Natural killer cell (primary cell): ENCODE data around the gene AFG3L2. TPM values are rescaled to one million over a fixed set of nuclear protein-coding genes. Genes with fewer than 3 reads are reported as not detected.

ENCODE experiments used
- ATAC-seq, 3 donors: fragments of 150-1000 bp in 2 of 3; fragments of 200-7000 bp in 1 of 3; cut with Tn5 transposase; 1 replicate in 1 of 3; 2 replicates in 2 of 3; pipeline ENCODE4 v1.10.0; 2021; ENCODE audit warnings: mild to moderate bottlenecking in 2 of 3, moderate library complexity in 2 of 3
- DNase-seq, 2 donors: peaks; one replicate each; pipeline versions ENCODE4 v3.0.0 to v3.0.0-alpha.2; 2013 to 2021; ENCODE audit warnings: mixed read lengths in 1 of 2
- H3K27ac ChIP-seq: one replicate; pipeline ENCODE4 v1.5.1; 2013; ENCODE audit warnings: mild to moderate bottlenecking, low read length
- H3K27me3 ChIP-seq: one replicate; pipeline ENCODE4 v1.6.1; 2013; ENCODE audit warnings: low read length; ENCODE audit not compliant: control insufficient read depth, insufficient read depth
- H3K36me3 ChIP-seq: one replicate; pipeline ENCODE4 v1.6.1; 2013; ENCODE audit warnings: low read length; ENCODE audit not compliant: control insufficient read depth, insufficient read depth
- H3K4me1 ChIP-seq: one replicate; pipeline ENCODE4 v1.6.1; 2013; ENCODE audit warnings: low read length; ENCODE audit not compliant: control insufficient read depth, insufficient read depth
- H3K4me3 ChIP-seq: one replicate; pipeline ENCODE4 v1.5.1; 2013; ENCODE audit warnings: low read length
- H3K9me3 ChIP-seq: one replicate; pipeline ENCODE4 v1.6.1; 2013; ENCODE audit warnings: low read length; ENCODE audit not compliant: control insufficient read depth, insufficient read depth
- H3K27ac Mint-ChIP-seq, 2 donors: one replicate each; pipeline ENCODE4 v1.8.0; 2022; ENCODE audit warnings: mild to moderate bottlenecking in 2 of 2, mixed read lengths in 2 of 2, moderate library complexity in 1 of 2
- H3K27me3 Mint-ChIP-seq, 2 donors: one replicate each; pipeline ENCODE4 v1.8.0; 2022; ENCODE audit warnings: low read depth in 2 of 2, mixed read lengths in 2 of 2
- H3K36me3 Mint-ChIP-seq: one replicate; pipeline ENCODE4 v1.8.0; 2022; ENCODE audit warnings: mixed read lengths
- H3K4me1 Mint-ChIP-seq, 2 donors: one replicate each; pipeline ENCODE4 v1.8.0; 2022; ENCODE audit warnings: mixed read lengths in 2 of 2
- H3K4me3 Mint-ChIP-seq: one replicate; pipeline ENCODE4 v1.8.0; 2022; ENCODE audit warnings: mild to moderate bottlenecking, moderate library complexity, mixed read lengths
- H3K9me3 Mint-ChIP-seq, 2 donors: one replicate each; pipeline ENCODE4 v1.8.0; 2022; ENCODE audit warnings: mixed read lengths in 2 of 2
- CTCF ChIP-seq: fragments of 200-600 bp; IDR thresholded peaks from one replicate; pipeline ENCODE4 v1.8.0; 2022; ENCODE audit warnings: antibody characterized with exemption
- WGBS: methylation state at CpG from one replicate; pipeline ENCODE4 v1.1.7; 2013; ENCODE audit warnings: missing lambda C conversion rate; ENCODE audit not compliant: insufficient coverage; 5-methylcytosine and 5-hydroxymethylcytosine counted together
- intact Hi-C: fragments of 100-400 bp; cut with micrococcal nuclease; formaldehyde crosslinking; loops from one replicate; pipeline ENCODE4 v1.14.2; 2022
- total RNA-seq, 4 donors: library from RNA; stranded (reverse); fragments of 120-200 nt in 1 of 4; gene quantifications; one replicate each; pipeline versions ENCODE4 v1.2.3 to v1.2.4, GENCODE V29; 2013 to 2022

The AFG3L2 gene
- total RNA-seq, 3 donors from 2014 or later (not counting 1 experiment from before 2014, with no cell fraction given), result 31.9 to 36.4 (median 35.9) TPM

DNA sequence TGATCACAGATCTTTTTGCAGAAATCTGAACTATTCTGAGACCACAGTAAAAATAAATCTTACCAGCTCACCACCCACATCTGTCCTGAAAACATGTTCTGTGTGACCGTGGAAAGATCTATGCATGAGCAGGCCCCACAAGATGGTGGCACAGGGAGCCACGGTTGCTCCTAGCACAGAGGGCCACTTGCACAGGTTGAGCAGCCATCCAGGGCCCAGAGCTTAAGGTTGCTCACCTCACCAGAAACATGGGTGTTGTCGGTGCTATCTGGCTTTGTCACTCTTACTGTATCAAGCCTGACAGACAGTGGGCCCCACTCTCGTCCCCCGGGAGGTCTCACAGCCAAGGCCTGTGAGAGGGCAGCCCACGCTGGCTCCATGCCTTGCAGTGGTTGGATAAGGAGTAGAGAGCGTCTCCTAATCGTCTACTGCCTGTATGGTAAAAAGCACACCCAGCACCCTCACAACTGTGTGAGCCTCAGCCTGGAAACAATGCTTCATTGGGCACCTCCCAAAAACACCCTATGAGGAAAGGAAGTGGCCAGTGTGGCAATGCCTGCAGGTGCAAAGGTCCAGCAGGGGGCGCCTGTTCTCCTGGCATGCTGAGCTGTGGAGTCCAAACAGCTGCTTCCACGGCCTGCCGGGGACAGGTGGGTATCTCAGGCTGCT is 49.4 kb downstream of the AFG3L2 start:
- no peak overlapping the region for H3K27ac ChIP-seq
- peak; percentile 58 for TF ChIP-seq CTCF
- H3K27me3 ChIP-seq, result no peaks in the 10 kb centered on the region
- intact Hi-C loops, result loop anchor here (1.0 kb wide), 1 partner anchor 332 kb away; no protein-coding TSS in a partner anchor
- H3K9me3 ChIP-seq, result no peaks in the 10 kb centered on the region
- peak; percentile 64 to 76 for DNase-seq
- peaks cover 42% of the 10 kb centered on the region for H3K36me3 ChIP-seq
- H3K4me3 ChIP-seq, result no peak overlapping the region
- peaks cover 7% of the 10 kb centered on the region for H3K4me1 ChIP-seq
- no peaks in the 10 kb centered on the region for H3K9me3 Mint-ChIP-seq
- H3K27me3 Mint-ChIP-seq, result no peaks in the 10 kb centered on the region
- 75% methylated on average over 11 of the region's 11 CpGs for WGBS
- peaks cover 6% of the 10 kb centered on the region for H3K36me3 Mint-ChIP-seq
- ATAC-seq, result peak; percentile 75 to 92 (median 80)
- no peak overlapping the region for H3K4me3 Mint-ChIP-seq
- peak overlapping the region; percentile 38 to 63 for H3K27ac Mint-ChIP-seq
- peaks cover 14 to 16% of the 10 kb centered on the region in 2 donors for H3K4me1 Mint-ChIP-seq

DNA sequence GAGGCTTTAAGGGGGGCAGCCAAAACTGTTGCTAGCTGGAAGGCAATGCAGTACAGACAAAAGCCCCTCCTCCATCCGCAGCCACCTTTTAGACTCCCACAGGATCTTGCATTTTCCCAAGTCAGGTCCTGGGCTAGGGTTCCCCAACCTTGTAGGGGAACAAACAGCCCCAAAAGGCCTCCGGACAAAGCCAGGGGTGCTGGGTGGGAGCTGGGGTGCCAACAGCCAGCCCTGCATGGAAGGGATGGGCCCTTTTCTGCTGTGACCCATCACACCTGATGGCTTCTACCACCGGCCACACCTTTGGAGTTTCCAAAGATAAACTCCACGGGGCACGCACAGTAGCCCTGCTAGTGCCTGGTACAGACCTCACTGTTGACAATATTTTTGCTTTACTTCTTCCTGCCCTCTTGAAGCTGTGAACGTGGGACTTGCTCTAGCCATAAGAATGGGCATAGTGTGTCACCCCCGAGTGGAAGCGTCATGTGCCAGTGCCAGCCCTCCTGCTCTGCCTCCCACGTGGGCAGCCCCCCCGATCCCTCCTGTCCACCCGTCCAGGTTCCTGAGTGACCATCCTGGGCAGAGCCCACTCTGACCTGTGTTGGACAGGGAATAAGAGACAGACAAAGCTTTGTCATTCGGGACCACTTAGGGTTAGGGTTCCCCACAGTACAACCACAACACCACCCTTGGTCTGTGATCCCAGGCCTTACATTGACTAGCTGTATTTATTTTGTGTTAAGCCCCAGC is 50.1 kb downstream of the AFG3L2 start:
- no peaks in the 10 kb centered on the region for H3K9me3 ChIP-seq

DNA sequence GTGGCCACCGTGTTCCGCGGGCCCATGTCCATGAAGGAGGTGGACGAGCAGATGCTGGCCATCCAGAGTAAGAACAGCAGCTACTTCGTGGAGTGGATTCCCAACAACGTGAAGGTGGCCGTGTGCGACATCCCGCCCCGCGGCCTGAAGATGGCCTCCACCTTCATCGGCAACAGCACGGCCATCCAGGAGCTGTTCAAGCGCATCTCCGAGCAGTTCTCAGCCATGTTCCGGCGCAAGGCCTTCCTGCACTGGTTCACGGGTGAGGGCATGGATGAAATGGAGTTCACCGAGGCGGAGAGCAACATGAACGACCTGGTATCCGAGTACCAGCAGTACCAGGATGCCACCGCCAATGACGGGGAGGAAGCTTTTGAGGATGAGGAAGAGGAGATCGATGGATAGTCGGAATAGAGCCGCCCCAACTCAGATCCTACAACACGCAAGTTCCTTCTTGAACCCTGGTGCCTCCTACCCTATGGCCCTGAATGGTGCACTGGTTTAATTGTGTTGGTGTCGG is 51.2 kb downstream of the AFG3L2 start:
- Mint-ChIP-seq H3K4me1 (peaks cover 14 to 16% of the 10 kb centered on the region in 2 donors), H3K27me3 (no peaks in the 10 kb centered on the region), H3K9me3 (no peaks in the 10 kb centered on the region), H3K36me3 (peaks cover 6% of the 10 kb centered on the region), H3K4me3 (no peak overlapping the region), H3K27ac (no peak overlapping the region)
- no peak overlapping the region for H3K27ac ChIP-seq
- no peaks in the 10 kb centered on the region for H3K27me3 ChIP-seq
- H3K4me1 ChIP-seq, result peaks cover 8% of the 10 kb centered on the region
- peaks cover 42% of the 10 kb centered on the region for H3K36me3 ChIP-seq
- intact Hi-C loops, result no loop called here
- no peak for TF ChIP-seq CTCF
- 98% methylated on average over 29 of the region's 29 CpGs for WGBS
- DNase-seq (no peak), ATAC-seq (no peak)
- H3K9me3 ChIP-seq, result no peaks in the 10 kb centered on the region
- H3K4me3 ChIP-seq, result no peak overlapping the region

More for the DNA sequence above, 50.1 kb downstream of the AFG3L2 start:
- Mint-ChIP-seq H3K4me3 (no peak overlapping the region), H3K36me3 (peaks cover 6% of the 10 kb centered on the region), H3K27ac (peak overlapping the region; percentile 38 to 63), H3K4me1 (peaks cover 14 to 16% of the 10 kb centered on the region in 2 donors), H3K27me3 (no peaks in the 10 kb centered on the region), H3K9me3 (no peaks in the 10 kb centered on the region)
- ATAC-seq, result no peak
- peaks cover 42% of the 10 kb centered on the region for H3K36me3 ChIP-seq
- H3K4me3 ChIP-seq, result no peak overlapping the region
- no peak overlapping the region for H3K27ac ChIP-seq
- intact Hi-C loops, result no loop called here
- no peak for DNase-seq
- no peak for TF ChIP-seq CTCF
- no peaks in the 10 kb centered on the region for H3K27me3 ChIP-seq
- 95% methylated on average over 12 of the region's 12 CpGs for WGBS
- H3K4me1 ChIP-seq, result peaks cover 7% of the 10 kb centered on the region
